Stimulated activated CD4-positive, alpha-beta T cell treated with anti-CD3 and anti-CD28 coated beads, Interleukin-4, amount 100 ng/mL, for 24 hours (primary cell): ENCODE measurements around the gene CCP110.
"Not testable (repeated sequence)": the region's sequence is repeated elsewhere in the genome, so short reads cannot be mapped to it uniquely, and the experiment has no call there.

Source experiments
- DNase-seq: peaks from one replicate; pipeline ENCODE4 v3.0.0-alpha.2; 2020

Gene CCP110

GRCh38 chr16:19513377-19514053 is 10.2 kb upstream of the CCP110 start:
- no peak for DNase-seq

DNA sequence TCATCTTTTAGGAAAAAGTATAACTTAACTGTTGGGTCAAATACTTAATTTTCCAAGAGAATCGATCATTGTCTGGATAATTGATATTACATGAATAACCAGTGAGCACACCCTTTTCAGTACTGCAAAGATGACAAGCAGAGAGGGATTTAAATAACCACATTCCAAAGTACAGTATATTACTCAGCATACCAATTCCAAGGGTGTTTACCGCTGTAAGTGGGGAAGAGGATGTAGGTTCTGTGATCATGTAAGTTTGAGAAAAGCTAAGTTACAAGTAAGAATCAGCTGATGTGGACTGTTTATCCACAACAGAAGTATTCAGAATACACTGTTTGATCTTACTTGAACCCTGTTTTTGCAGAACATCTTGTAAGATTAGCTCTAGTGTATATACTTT is 8.0 kb upstream of the CCP110 start:
- DNase-seq, result no peak

GRCh38 chr16:19517424-19518089 is 6.2 kb upstream of the CCP110 start:
- DNase-seq, result no peak

GRCh38 chr16:19518388-19518787 is 5.4 kb upstream of the CCP110 start:
- DNase-seq, result no peak

DNA sequence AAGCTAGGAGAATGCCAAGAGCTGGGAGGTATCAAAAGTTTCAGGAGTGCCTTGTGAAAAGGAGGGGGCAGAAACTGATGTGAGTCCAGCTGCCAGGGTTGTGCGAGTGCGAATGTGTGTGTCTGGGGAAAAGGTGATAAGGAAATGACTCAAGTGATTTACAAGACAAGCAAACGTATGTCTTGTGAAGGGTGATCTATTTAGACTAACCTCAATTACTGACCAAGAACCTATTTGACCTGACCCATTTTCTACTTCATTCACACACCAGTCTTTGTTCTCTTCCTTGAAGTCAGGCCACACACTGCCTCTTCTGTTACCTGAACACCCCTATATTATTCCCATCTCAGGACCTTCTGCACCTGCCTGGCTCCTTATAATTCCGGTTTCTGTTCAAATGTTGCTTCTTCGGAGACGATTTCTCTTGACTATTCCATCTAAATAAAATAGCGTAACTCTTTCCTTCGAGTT is 2.8 kb upstream of the CCP110 start:
- no peak for DNase-seq

DNA sequence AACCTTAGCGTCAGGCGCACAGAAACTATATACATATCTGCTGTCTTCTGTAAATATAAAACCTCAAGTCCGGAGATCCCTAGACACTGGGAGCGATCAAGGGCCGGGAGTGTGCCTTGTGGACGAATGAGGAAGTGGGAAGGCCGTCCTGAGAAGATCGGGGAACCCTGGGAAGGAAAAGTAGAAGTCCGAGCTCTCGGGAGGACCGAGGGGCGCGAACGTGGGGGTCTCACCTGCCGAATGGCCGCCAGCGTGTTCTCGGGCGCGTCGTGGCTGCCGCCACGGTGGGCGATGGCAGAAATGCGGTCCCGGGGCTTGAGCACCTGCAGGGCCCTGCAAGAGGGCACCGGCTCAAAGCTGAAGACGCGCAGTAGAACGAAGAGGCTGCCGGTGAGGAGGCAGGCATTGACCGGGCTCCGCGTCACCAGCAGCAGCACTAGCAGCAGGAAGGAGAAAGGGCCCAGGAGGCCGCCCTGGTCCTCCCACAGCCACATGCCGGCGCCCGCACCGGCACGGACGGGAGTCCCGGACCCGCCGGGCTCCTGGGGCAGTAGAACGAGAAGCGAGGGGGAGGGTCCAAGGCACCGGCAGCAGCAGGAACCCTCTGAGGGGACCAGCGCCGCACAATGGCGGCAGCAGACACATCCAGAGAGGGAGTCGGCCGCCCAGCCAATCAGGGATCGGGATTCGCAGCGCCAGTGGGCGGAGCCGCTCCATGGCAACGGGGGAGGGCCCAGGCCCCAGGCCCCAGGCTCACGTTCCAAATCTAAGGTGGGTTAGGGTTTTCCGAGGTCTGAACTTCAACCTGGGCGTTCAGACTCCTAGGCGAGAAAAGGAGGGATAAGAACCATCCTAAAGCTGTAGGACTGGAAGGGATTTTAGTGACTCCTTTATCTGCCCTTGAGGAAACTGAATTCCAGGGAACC is 2.0 kb upstream of the CCP110 start, which contains the start of gene GDE1:
Gene GDE1, minus strand, starts transcription at position 628 of the 926 bp plus-strand sequence. Its CDS starts 134 bp downstream, at position 494.
- DNase-seq, result peak; percentile 96

GRCh38 chr16:19522397-19522732 is 1.4 kb upstream of the CCP110 start:
- DNase-seq, result no peak

DNA sequence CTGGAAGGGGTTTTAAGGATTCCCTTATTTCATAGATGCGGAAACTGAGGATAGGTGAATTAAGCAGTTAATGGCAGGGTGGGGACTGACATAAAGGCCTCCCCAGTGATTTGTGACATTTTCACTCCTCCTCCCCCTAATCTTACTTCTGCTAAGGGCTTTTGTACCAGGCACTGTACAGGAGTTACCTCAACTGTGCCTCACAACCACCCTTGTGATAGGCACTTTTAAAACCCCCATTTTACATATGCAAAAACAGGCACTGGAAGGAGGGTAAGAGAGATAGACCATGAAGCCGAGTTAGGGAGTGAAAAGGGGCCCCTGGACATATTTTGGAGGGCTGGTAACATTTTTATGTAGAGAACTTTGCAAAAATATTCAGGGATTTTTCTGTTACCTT is 982 bp upstream of the CCP110 start:
- DNase-seq, result no peak

GRCh38 chr16:19523184-19523558 is 571 bp upstream of the CCP110 start:
- no peak for DNase-seq

DNA sequence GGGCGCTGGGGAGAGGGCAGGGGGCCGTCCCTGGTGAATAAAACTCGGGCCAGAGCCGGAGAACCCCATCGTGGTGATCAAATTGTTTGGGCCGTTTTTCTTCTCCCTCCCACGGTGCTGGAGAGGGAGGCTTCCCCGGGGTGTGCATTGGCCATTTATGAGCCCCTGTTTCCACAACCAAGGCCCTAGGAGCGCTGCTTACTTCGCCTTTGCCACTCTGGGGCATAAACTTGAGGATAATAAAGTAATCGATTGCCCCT is 544 bp downstream of the CCP110 start:
- DNase-seq, result no peak

- DNase-seq, result no peak
Measured at GRCh38 chr16:19524616-19525384, 1.1 kb downstream of the CCP110 start.

- DNase-seq, result no peak
Measured at GRCh38 chr16:19525385-19525723, 1.6 kb downstream of the CCP110 start.

- DNase-seq, result no peak
Measured at GRCh38 chr16:19527161-19527560, 3.4 kb downstream of the CCP110 start.

DNA sequence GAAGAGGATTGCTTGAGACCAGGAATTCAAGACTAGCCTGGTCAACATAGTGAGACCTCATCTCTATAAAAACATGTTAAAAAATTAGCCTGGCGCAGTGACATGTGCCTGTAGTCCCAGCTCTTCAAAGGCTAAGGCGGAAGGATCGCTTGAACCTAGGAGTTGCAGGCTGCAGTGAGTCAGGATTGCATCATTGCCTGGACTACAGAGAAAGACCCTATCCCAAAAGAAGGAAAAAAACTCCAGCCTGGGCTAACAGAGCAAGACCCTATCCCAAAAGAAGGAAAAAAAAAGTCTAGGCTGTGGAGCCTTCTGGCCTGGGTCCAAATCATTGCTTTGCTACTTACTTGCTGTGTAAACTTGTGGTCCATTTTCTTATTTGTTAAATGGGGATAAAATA is 4.9 kb downstream of the CCP110 start:
- DNase-seq, result no peak

DNA sequence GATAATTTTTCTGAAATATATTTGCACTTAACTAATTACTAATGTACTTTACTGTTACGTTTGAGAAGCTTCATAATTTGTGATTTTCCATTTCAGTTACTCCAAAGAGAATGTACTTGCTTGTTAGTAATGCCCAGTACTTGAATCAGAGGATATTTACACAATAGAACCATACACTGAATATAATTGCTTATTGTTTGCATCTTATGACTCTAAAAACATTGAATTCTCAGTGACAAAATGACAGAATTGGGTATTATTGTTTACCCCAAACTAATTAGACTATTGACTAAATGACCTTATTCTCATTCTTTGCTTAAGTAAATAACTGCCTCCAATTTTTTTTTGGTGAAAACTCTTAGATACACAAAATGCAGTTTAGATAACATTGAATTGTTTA is 8.9 kb downstream of the CCP110 start:
- no peak for DNase-seq

DNA sequence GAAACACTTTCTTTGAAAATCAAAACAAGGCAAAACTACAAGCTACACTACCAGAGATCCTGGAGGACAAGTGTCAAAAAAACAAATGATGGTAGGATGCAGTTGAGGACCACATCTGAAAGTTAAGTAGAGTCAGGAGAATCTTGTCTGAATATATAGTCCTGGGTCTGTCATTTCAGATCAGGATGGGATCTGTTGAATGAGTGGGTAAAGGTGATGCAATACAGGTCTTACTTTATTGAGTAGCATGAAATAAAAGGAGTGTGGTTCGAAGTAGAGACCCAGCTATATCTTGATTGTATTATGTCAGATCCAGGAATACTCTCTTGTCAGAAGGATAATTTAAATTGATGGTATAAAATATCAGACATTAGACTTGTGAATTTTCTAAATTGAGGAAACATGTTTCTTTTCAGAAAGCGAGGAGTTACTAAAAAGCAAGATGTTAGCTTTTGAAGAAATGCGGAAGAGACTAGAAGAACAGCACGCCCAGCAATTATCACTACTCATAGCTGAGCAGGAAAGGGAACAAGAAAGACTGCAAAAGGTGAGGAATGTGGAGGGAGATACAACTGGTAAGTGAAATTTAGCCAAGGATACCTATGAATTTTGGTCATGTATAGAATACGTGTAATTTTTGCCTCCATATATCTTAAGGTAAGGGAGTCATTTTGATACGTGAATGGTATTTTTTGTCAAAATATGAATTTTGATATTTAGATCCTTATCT is 16.7 kb downstream of the CCP110 start:
- DNase-seq, result no peak

- DNase-seq, result no peak
Measured at GRCh38 chr16:19542138-19542821, 18.5 kb downstream of the CCP110 start.

- not testable (repeated sequence) for DNase-seq
Measured at GRCh38 chr16:19543278-19543996, 19.7 kb downstream of the CCP110 start.

- no peak for DNase-seq
Measured at GRCh38 chr16:19548144-19548543, 24.4 kb downstream of the CCP110 start.

DNA sequence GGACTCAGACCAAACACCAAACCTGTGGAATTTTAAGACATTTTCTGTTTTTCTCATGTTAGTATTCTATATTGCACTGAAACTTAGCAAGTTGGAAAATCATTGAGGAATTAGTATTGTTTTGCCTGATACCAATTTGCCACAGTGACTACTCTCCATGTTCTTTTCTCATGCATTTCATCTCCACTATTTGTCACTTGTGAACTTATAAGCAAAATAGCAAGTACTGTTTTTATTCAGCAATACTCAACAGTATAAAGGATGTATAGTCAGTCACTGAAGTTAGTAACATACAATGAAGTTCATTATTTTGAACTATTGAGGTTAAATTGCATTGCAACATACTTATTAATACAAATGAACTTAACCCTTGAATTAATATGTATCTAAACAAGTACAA is 25.9 kb downstream of the CCP110 start:
- DNase-seq, result no peak
